ENCODE measurements around the gene RTTN. TPM values are rescaled to one million over a fixed set of nuclear protein-coding genes. Genes with fewer than 3 reads are reported as not detected.

The RTTN gene
- total and polyA plus RNA-seq, 2 of the 4 experiments (the other 2 are of a cell fraction): 5.8 to 19.9 TPM

- no peaks in the 10 kb centered on the region for H4K20me1 ChIP-seq (ENCODE audit: insufficient read depth, low read length)
Observed at GRCh38 chr18:70068981-70069380, 136.5 kb downstream of the RTTN start.

More at GRCh38 chr18:70068981-70069380, 136.5 kb downstream of the RTTN start:
- Histone ChIP-seq H3K56ac (ENCODE audit: extremely low read depth, insufficient read depth, low read length) (no peak overlapping the region), H2AK9ac (replicated peaks; ENCODE audit: low read depth, low read length, poor library complexity) (no peak overlapping the region), H2AK5ac (ENCODE audit: low read depth, low read length) (no peak overlapping the region), H3K36me3 (ENCODE audit: control insufficient read depth, insufficient read depth, low read length) (no peaks in the 10 kb centered on the region), H2BK15ac (ENCODE audit: low read depth, low read length) (no peak overlapping the region), H4K8ac (ENCODE audit: low read depth in 2 of 2, low read length in 2 of 2) (no peak overlapping the region), H3K9me1 (ENCODE audit: insufficient read depth, low read length) (peaks cover 3% of the 10 kb centered on the region; the same call in 1 of the 2 replicates), H3K4me1 (ENCODE audit: control insufficient read depth, insufficient read depth, low read length) (no peaks in the 10 kb centered on the region), H4K91ac (ENCODE audit: insufficient read depth, low read depth, low read length) (no peak overlapping the region), H2BK5ac (ENCODE audit: low read depth, low read length, poor library complexity, severe bottlenecking) (no peak overlapping the region), H3K79me1 (ENCODE audit: low read depth in 1 of 2, low read length in 2 of 2) (0 out of 4 replicates have a peak, but pooled peaks cover 0 to 3% of the 10 kb centered on the region in 2 experiments), H3K9me3 (ENCODE audit: control insufficient read depth, insufficient read depth, low read length) (no peaks in the 10 kb centered on the region), H3K9ac (ENCODE audit: low read depth, low read length) (no peak overlapping the region), H2BK120ac (ENCODE audit: low read depth, low read length) (no peak overlapping the region), H3K4me2 (ENCODE audit: low read depth, low read length) (no peak overlapping the region), H3K23ac (ENCODE audit: low read depth, low read length) (no peak overlapping the region), H3K4me3 (ENCODE audit: insufficient read depth, low read depth, low read length) (no peak overlapping the region), H3K27me3 (ENCODE audit: control insufficient read depth, insufficient read depth, low read length) (no peaks in the 10 kb centered on the region), H2AFZ (replicated peaks; ENCODE audit: low read length, poor library complexity) (no peak overlapping the region), H3K4ac (ENCODE audit: low read depth, low read length) (no peak overlapping the region), H3K18ac (ENCODE audit: low read depth, low read length) (no peak overlapping the region), H2BK20ac (ENCODE audit: low read depth, low read length) (no peak overlapping the region), H4K5ac (ENCODE audit: low read depth, low read length) (no peak overlapping the region), H3K14ac (replicated peaks; ENCODE audit: low read depth, low read length) (no peak overlapping the region), H3K27ac (ENCODE audit: insufficient read depth, low read length) (no peak overlapping the region)
- BruUV-seq (replicated peaks): no TSS peak
- POLR2A ChIA-PET (ENCODE audit: unreplicated experiment): no interaction called here
- in situ Hi-C loops (cut with MboI; ENCODE audit: low sequenced_read_pairs) (no loop called here), intact Hi-C loops (cut with micrococcal nuclease) (no loop called here), dilution Hi-C loops (cut with HindIII; ENCODE audit: low sequenced_read_pairs, unreplicated experiment) (no loop called here)
- DNase-seq (no peak), ATAC-seq (ENCODE audit: low read depth) (no peak)
- CTCF ChIA-PET: no interaction called here
- TF ChIP-seq RAD21 (IDR thresholded peaks at IDR 0.05; ENCODE audit: low read length) (no peak), RCOR1 (IDR thresholded peaks at IDR 0.05; ENCODE audit: insufficient replicate concordance, low read length) (no peak), CTCF (conservative IDR thresholded peaks at IDR 0.05; ENCODE audit: low read depth, low read length) (no peak), NFE2L2 (IDR thresholded peaks at IDR 0.05; ENCODE audit: low read depth, low read length) (no peak), USF2 (IDR thresholded peaks at IDR 0.05; ENCODE audit: low read depth, low read length) (no peak), MAFK (IDR thresholded peaks at IDR 0.05; ENCODE audit: low read depth, low read length) (no peak), BHLHE40 (IDR thresholded peaks at IDR 0.05; ENCODE audit: low read depth, low read length) (no peak), ELK1 (IDR thresholded peaks at IDR 0.05; ENCODE audit: borderline replicate concordance, low read depth, low read length) (no peak), FOS (IDR thresholded peaks at IDR 0.05; ENCODE audit: low read depth, low read length) (no peak), SMC3 (IDR thresholded peaks at IDR 0.05; ENCODE audit: low read depth, low read length) (no peak), MAZ (IDR thresholded peaks at IDR 0.05; ENCODE audit: borderline replicate concordance, low read depth, low read length) (no peak), MXI1 (IDR thresholded peaks at IDR 0.05; ENCODE audit: borderline replicate concordance, low read depth, low read length) (no peak), RFX5 (IDR thresholded peaks at IDR 0.05; ENCODE audit: low read depth, low read length) (no peak), POLR2A (IDR thresholded peaks at IDR 0.05; ENCODE audit: low read depth, low read length) (no peak), CEBPB (IDR thresholded peaks at IDR 0.05; ENCODE audit: low read depth, low read length) (no peak), CHD1 (IDR thresholded peaks at IDR 0.05; ENCODE audit: low read depth, low read length) (no peak)
